ENCODE data around the gene ZNF77.
"Not testable (repeated sequence)": the region's sequence is repeated elsewhere in the genome, so short reads cannot be mapped to it uniquely, and the experiment has no call there.

Gene ZNF77

GRCh38 chr19:2969104-2969504 is 24.3 kb upstream of the ZNF77 start:
- DNase-seq: no peak

- no peak for DNase-seq
These were observed 23.2 kb upstream of the ZNF77 start for GRCh38 chr19:2967972-2968371.

GRCh38 chr19:2964874-2965273 is 20.1 kb upstream of the ZNF77 start:
- no peak for DNase-seq

- not testable (repeated sequence) for DNase-seq
These were observed 18.9 kb upstream of the ZNF77 start for GRCh38 chr19:2963631-2964030.

GRCh38 chr19:2963122-2963521 is 18.4 kb upstream of the ZNF77 start:
- no peak for DNase-seq

GRCh38 chr19:2962018-2962670 is 17.4 kb upstream of the ZNF77 start:
- DNase-seq: peak; percentile 65

- no peak for DNase-seq
These were observed 15.3 kb upstream of the ZNF77 start for GRCh38 chr19:2960120-2960519.

GRCh38 chr19:2957160-2957559 is 12.4 kb upstream of the ZNF77 start:
- no peak for DNase-seq

- DNase-seq: no peak
These were observed 8.2 kb upstream of the ZNF77 start for GRCh38 chr19:2952953-2953481.

- DNase-seq: peak; percentile 99
These were observed 5.7 kb upstream of the ZNF77 start for GRCh38 chr19:2950286-2951124.

- peak; percentile 33 for DNase-seq
These were observed 5.1 kb upstream of the ZNF77 start for GRCh38 chr19:2949939-2950285.

- no peak for DNase-seq
These were observed 909 bp upstream of the ZNF77 start for GRCh38 chr19:2945575-2946184.

- DNase-seq: no peak
These were observed 382 bp downstream of the ZNF77 start for GRCh38 chr19:2944403-2944774.

GRCh38 chr19:2942928-2943640 is 1.7 kb downstream of the ZNF77 start:
- DNase-seq: no peak

- not testable (repeated sequence) for DNase-seq
These were observed 8.9 kb downstream of the ZNF77 start for GRCh38 chr19:2935863-2936262.

GRCh38 chr19:2933490-2933910 is 11.3 kb downstream of the ZNF77 start:
- no peak for DNase-seq

GRCh38 chr19:2927032-2927430 is 17.7 kb downstream of the ZNF77 start:
- no peak for DNase-seq

GRCh38 chr19:2926341-2927031 is 18.3 kb downstream of the ZNF77 start:
- DNase-seq: no peak

- DNase-seq: no peak
These were observed 21.3 kb downstream of the ZNF77 start for GRCh38 chr19:2923510-2923909.

- DNase-seq: no peak
These were observed 21.8 kb downstream of the ZNF77 start for GRCh38 chr19:2922987-2923386.

GRCh38 chr19:2917275-2918184 is 27.2 kb downstream of the ZNF77 start:
- no peak for DNase-seq

Measured in activated CD4-positive, alpha-beta T cell treated with anti-CD3 and anti-CD28 coated beads, Interleukin-10, Interleukin-2, amounts not matched to agents 100 ng/mL and 50 ng/mL, durations not matched to agents 16 hours and 8 hours (primary cell).